Measurements from ENCODE around the gene LRRTM4.
"Not testable (repeated sequence)": the region's sequence is repeated elsewhere in the genome, so short reads cannot be mapped to it uniquely, and the experiment has no call there.

LRRTM4 gene

DNA sequence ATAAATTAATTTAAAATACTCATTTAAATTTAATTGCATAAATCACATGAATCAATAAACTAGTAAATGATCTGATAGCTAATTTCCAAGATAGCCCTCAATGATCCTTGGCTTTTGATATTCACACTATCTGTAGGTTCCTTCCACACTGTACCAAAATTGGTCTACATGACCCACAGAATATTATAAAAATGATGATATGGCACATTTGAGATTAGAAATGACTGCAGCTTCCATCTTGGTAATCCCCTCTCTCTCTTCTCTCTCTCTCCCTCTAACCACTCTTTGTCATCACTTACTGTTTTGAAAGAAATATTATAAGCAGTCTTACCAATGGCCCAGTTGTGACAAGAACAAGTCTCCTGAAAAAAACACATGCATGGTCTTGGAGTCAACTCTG lies 394.8 kb downstream of the LRRTM4 start:
- no peaks in the 10 kb centered on the region for H3K36me3 Mint-ChIP-seq (ENCODE audit: low read depth)
- H3K4me1 Mint-ChIP-seq (ENCODE audit: low read depth): no peaks in the 10 kb centered on the region
- H3K4me3 Mint-ChIP-seq: no peak overlapping the region
- H3K27me3 Mint-ChIP-seq: no peaks in the 10 kb centered on the region
- no peak overlapping the region for H3K27ac Mint-ChIP-seq
- peaks cover 19% of the 10 kb centered on the region for H3K9me3 Mint-ChIP-seq

DNA sequence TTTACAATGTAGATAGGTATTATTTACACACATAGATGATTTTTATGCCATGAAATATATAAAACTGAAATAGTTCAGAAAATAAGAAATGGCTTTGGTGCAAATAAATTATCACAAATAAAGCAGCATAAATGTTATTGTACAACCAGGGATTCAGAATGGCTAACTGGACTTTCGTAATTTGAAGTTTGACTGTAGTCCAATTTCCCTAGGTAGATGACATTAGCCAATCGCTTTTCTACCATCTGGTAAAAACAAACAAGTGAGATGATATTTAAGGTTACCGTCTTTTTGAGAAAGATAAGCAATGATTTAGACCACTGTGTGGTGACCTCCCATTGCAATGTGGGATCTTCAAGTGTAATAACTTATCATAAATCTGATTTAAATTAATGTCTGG lies 400.7 kb downstream of the LRRTM4 start:
- no peak overlapping the region for H3K27ac Mint-ChIP-seq
- H3K4me3 Mint-ChIP-seq: no peak overlapping the region
- H3K36me3 Mint-ChIP-seq (ENCODE audit: low read depth): no peaks in the 10 kb centered on the region
- H3K4me1 Mint-ChIP-seq (ENCODE audit: low read depth): no peaks in the 10 kb centered on the region
- H3K9me3 Mint-ChIP-seq: peaks cover 27% of the 10 kb centered on the region
- H3K27me3 Mint-ChIP-seq: no peaks in the 10 kb centered on the region

DNA sequence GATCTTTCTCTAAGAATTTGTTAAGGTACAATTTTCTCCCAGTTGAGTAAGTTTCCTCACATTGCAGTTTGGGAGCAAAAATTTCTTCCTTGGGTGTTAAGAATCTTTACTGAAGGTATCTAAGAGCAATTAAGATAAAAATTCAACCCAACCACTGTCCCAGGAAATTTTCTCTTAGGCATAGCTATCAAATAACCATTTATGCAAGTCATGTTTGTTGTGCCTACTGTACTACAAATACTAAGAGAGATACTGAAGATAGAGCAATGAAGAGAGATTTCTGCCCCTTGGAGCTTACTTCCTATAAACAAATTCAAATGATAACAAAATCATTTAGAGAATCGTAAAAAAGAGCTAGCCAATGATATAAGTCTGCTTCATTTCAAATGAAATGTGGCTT lies 402.8 kb downstream of the LRRTM4 start:
- Mint-ChIP-seq H3K4me3 (no peak overlapping the region), H3K9me3 (peaks cover 25% of the 10 kb centered on the region), H3K4me1 (ENCODE audit: low read depth) (no peaks in the 10 kb centered on the region), H3K36me3 (ENCODE audit: low read depth) (no peaks in the 10 kb centered on the region), H3K27ac (no peak overlapping the region), H3K27me3 (no peaks in the 10 kb centered on the region)

DNA sequence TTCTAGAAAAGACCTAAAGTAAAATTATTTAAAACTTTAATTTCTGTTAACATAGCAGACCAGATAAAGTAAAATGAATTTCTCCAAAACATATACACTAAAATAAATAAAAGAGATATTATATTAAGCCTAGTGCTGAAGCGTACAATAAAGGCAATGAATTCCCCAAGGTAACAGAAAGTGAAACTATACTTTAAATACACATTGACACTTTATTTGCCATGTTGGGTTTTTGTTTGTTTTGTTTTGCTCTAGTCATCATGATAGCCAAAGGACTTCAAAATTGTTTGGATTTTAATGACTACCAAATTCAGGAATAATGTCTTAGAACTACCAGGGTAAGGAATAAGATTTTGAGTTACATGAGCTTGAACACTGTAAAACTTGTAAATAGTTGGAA lies 413.3 kb downstream of the LRRTM4 start:
- H3K27me3 Mint-ChIP-seq: no peaks in the 10 kb centered on the region
- no peaks in the 10 kb centered on the region for H3K36me3 Mint-ChIP-seq (ENCODE audit: low read depth)
- H3K4me1 Mint-ChIP-seq (ENCODE audit: low read depth): no peaks in the 10 kb centered on the region
- peaks cover 7% of the 10 kb centered on the region for H3K9me3 Mint-ChIP-seq
- H3K4me3 Mint-ChIP-seq: no peak overlapping the region
- H3K27ac Mint-ChIP-seq: no peak overlapping the region

DNA sequence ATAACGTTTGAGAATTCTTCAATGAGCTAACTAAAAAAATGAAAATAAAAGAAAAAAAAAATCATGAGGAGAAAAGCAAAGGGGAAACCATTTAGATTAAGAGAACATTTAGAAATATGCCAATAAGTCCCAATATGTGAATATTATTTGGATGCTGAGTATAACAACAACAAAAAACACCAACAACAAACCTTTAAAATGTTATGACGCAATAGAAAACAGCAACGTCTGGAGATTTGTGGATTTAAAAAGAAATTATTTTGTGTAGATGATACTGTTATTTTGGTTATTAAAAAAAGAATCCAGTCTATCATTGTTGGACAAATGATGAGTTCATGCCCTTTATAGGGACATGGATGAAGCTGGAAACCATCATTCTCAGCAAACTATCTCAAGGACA lies 417.2 kb downstream of the LRRTM4 start:
- H3K36me3 Mint-ChIP-seq (ENCODE audit: low read depth): no peaks in the 10 kb centered on the region
- H3K27me3 Mint-ChIP-seq: no peaks in the 10 kb centered on the region
- peaks cover under 1% of the 10 kb centered on the region for H3K9me3 Mint-ChIP-seq
- no peak overlapping the region for H3K27ac Mint-ChIP-seq
- H3K4me3 Mint-ChIP-seq: no peak overlapping the region
- H3K4me1 Mint-ChIP-seq (ENCODE audit: low read depth): no peaks in the 10 kb centered on the region

DNA sequence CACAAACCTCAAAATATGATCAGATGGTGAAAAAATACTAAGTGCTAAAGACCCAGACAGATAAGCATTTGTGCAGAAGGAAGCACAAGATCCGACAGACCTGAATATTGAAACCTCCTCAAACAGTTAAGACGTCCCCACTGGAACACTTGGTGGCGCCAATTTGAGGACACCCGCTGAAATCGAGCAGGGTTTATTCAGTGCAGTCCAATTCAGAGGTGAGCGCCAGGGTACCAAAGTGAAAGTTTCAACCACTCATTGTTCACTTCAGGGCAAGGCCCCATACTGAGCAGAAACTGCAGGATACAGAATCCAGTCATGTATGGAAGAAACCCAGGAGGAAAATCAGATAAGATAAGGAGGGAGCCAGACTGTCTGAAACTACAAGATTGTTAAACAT lies 417.6 kb downstream of the LRRTM4 start:
- H3K36me3 Mint-ChIP-seq (ENCODE audit: low read depth): no peaks in the 10 kb centered on the region
- no peak overlapping the region for H3K4me3 Mint-ChIP-seq
- H3K4me1 Mint-ChIP-seq (ENCODE audit: low read depth): no peaks in the 10 kb centered on the region
- no peak overlapping the region for H3K27ac Mint-ChIP-seq
- H3K27me3 Mint-ChIP-seq: no peaks in the 10 kb centered on the region
- H3K9me3 Mint-ChIP-seq: peaks cover 3% of the 10 kb centered on the region

DNA sequence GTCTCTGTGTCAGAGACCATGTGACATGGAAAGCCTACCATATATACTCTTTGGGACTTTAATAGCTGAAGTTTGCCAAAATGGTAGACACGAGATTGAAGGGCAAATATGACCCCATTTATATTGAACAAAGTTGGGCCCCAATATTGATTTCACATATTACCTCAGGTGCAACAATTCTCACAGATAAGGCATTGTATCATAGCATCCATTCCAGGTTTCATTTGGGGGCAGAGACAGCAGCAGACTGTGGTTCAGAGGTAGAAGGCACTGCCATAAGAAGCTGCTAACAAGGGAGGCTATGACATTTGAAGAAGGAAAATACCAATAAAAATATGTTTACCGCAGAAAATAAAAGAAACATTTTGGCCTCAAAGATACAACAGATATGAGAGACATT lies 419.2 kb downstream of the LRRTM4 start:
- no peaks in the 10 kb centered on the region for H3K27me3 Mint-ChIP-seq
- no peaks in the 10 kb centered on the region for H3K4me1 Mint-ChIP-seq (ENCODE audit: low read depth)
- H3K36me3 Mint-ChIP-seq (ENCODE audit: low read depth): no peaks in the 10 kb centered on the region
- H3K4me3 Mint-ChIP-seq: no peak overlapping the region
- H3K27ac Mint-ChIP-seq: no peak overlapping the region
- H3K9me3 Mint-ChIP-seq: peaks cover 3% of the 10 kb centered on the region

DNA sequence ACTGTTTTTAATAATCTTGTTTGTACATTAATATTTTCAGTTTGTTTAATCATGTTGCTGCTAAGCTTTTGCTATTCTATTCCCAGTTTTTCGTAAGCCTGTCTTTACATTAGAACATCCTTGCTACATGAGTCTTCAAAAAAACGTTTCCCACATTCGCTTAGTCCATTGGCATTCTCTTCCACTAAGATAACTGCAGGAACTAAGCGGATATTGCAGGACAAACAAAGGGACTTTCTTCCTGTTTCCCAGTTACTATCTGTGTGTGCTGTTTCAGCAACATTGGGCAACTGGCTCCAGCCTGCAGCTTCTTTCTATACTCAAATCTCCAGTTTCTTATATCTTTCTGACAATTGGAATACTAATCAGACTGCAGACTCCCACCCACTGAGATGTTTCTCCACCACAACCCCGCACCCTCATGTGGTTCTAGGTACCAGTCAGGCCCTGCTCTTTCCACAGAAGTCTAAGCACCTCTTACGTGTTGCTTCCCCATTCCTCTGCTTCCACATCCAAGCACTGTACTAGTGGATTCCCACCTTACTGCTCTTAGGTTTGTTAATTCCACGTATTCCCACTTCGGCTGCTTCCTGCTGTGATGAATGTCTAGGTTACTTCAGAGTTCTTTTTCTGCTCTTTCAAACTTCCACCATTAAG lies 420.3 kb downstream of the LRRTM4 start:
- Mint-ChIP-seq H3K36me3 (ENCODE audit: low read depth) (no peaks in the 10 kb centered on the region), H3K9me3 (peaks cover 3% of the 10 kb centered on the region), H3K27me3 (no peaks in the 10 kb centered on the region), H3K4me1 (ENCODE audit: low read depth) (no peaks in the 10 kb centered on the region), H3K27ac (no peak overlapping the region), H3K4me3 (no peak overlapping the region)

DNA sequence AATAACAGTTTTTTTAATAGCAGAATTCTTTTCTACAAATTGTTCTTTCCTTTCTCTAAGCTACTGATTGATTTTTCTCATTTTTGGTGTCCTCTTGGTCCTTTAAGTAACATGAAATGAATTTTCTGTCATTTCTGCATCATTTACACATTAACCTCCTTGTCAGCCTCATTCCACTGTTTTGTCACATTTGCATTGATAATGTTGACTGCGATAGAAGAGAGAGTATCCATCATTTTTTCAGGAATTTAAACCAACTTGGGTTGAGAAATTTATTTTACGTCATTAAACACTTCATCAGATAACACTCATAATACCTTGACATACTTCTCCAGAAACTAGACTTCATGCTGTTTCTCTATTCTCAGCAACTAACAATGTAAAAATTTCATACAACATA lies 422.2 kb downstream of the LRRTM4 start:
- peaks cover 3% of the 10 kb centered on the region for H3K9me3 Mint-ChIP-seq
- no peaks in the 10 kb centered on the region for H3K27me3 Mint-ChIP-seq
- H3K4me1 Mint-ChIP-seq (ENCODE audit: low read depth): no peaks in the 10 kb centered on the region
- no peak overlapping the region for H3K4me3 Mint-ChIP-seq
- no peaks in the 10 kb centered on the region for H3K36me3 Mint-ChIP-seq (ENCODE audit: low read depth)
- no peak overlapping the region for H3K27ac Mint-ChIP-seq

DNA sequence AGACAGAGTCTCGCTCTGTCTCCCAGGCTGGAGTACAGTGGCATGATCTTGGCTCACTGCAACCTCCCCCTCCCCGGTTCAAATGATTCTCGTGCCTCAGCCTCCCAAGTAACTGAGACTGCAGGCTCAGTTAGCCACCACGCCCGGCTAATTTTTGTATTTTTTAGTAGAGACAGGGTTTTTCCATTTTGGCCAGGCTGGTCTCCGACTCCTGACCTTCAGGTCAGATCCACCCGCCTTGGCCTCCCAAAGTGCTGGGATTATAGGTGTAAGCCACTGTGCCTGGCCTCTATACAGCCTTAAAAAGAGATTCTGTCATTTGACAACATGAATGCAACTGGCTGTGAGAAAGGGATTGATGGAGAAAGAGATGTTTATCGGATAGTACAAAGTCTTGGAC lies 426.7 kb downstream of the LRRTM4 start:
- not testable (repeated sequence) for H3K36me3 Mint-ChIP-seq (ENCODE audit: low read depth); H3K4me3 Mint-ChIP-seq; H3K27me3 Mint-ChIP-seq; H3K4me1 Mint-ChIP-seq (ENCODE audit: low read depth); H3K27ac Mint-ChIP-seq
- H3K9me3 Mint-ChIP-seq: peaks cover 11% of the 10 kb centered on the region

DNA sequence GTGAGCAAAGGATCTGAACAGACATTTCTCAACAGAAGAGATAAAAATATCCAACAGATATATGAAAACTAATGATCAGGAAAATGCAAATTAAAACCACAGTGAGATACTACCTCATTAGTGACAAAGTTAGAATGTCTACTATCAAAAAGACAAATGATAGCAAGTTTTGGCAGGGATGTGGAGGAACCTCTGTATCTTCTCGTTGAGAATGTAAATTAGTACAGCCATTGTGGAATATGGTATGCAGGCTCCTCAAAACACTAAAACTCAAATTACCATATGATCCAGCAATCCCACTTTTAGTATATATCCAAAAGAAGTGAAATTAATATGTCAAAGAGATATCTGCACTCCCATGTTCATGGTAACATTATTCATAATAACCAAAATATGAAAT lies 427.1 kb downstream of the LRRTM4 start:
- H3K36me3 Mint-ChIP-seq (ENCODE audit: low read depth): no peaks in the 10 kb centered on the region

DNA sequence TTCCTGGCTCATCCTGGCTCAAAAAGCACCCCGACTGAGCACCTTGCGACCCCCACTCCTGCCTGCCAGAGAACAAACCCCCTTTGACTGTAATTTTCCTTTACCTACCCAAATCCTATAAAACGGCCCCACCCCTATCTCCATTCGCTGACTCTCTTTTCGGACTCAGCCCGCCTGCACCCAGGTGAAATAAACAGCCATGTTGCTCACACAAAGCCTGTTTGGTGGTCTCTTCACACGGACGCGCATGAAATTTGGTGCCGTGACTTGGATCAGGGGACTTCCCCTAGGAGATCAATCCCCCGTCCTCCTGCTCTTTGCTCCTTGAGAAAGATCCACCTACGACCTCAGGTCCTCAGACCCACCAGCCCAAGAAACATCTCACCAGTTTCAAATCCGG lies 433.8 kb downstream of the LRRTM4 start:
- H3K4me3 Mint-ChIP-seq: not testable (repeated sequence)
- peaks cover 13% of the 10 kb centered on the region for H3K9me3 Mint-ChIP-seq

More for the DNA sequence above, 427.1 kb downstream of the LRRTM4 start:
- Mint-ChIP-seq H3K27ac (no peak overlapping the region), H3K4me3 (no peak overlapping the region), H3K27me3 (peaks cover under 1% of the 10 kb centered on the region), H3K9me3 (peaks cover 12% of the 10 kb centered on the region), H3K4me1 (ENCODE audit: low read depth) (no peaks in the 10 kb centered on the region)

DNA sequence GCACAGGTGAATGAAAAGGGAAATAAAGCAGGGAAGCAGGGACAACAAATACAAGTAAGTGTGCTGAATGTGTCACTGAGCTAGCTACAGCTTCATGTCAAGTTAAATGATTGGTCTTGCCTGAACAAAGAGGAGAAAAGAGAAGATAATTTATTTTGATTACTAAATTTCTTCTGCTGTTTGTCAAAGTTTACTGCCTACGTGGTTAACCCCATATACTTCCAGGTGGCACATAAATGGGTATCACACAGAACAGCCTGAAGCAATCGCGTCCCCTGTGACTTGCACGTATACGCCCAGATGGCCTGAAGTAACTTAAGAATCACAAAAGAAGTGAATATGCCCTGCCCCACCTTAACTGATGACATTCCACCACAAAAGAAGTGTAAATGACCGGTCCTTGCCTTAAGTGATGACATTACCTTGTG lies 434.2 kb downstream of the LRRTM4 start:
- peaks cover 13% of the 10 kb centered on the region for H3K9me3 Mint-ChIP-seq
- H3K27ac Mint-ChIP-seq: no peak overlapping the region
- H3K36me3 Mint-ChIP-seq (ENCODE audit: low read depth): no peaks in the 10 kb centered on the region
- no peak overlapping the region for H3K4me3 Mint-ChIP-seq
- no peaks in the 10 kb centered on the region for H3K4me1 Mint-ChIP-seq (ENCODE audit: low read depth)
- peaks cover 13% of the 10 kb centered on the region for H3K27me3 Mint-ChIP-seq

More for the DNA sequence above, 433.8 kb downstream of the LRRTM4 start:
- H3K36me3 Mint-ChIP-seq (ENCODE audit: low read depth); H3K27ac Mint-ChIP-seq; H3K4me1 Mint-ChIP-seq (ENCODE audit: low read depth): not testable (repeated sequence)
- peaks cover 13% of the 10 kb centered on the region for H3K27me3 Mint-ChIP-seq

DNA sequence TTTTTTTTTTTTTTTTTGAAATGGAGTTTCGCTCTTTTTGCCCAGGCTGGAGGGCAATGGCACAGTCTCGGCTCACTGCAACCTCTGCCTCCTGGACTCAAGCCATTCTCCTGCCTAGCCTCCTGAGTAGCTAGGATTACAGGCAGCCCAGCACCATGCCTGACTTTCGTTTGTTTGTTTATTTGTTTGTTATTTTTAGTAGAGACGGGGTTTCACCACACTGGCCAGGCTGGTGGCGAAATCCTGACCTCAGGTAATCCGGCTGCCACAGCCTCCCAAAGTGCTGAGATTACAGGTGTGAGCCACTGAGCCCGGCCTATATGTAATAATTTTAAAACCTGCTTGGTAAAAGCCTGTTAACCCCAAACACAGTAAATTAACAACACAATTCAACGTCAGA lies 435.7 kb downstream of the LRRTM4 start:
- Mint-ChIP-seq H3K27ac (no peak overlapping the region), H3K36me3 (ENCODE audit: low read depth) (no peaks in the 10 kb centered on the region), H3K27me3 (peaks cover 13% of the 10 kb centered on the region), H3K4me3 (no peak overlapping the region), H3K4me1 (ENCODE audit: low read depth) (no peaks in the 10 kb centered on the region), H3K9me3 (peaks cover 5% of the 10 kb centered on the region)

DNA sequence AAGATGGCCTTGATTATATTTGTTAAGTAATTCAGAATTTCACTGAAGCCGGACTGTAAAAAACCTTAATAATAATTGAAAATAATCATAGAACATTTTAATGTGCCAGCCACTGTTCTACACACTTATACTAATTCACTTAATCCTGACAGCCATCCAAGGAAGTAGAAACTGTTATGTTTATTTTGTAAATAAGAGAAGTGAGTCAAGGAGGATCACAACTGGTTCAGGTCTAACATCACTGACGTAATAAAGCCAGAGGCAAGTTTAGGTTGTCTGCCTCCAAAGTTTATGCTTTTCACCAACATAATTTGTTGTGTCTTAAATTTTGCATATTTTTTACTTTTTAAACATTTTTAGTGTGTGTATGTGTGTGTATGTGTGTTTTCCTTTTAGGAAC lies 436.1 kb downstream of the LRRTM4 start:
- no peak overlapping the region for H3K4me3 Mint-ChIP-seq
- H3K36me3 Mint-ChIP-seq (ENCODE audit: low read depth): no peaks in the 10 kb centered on the region
- peaks cover 13% of the 10 kb centered on the region for H3K27me3 Mint-ChIP-seq
- peaks cover 5% of the 10 kb centered on the region for H3K9me3 Mint-ChIP-seq
- no peaks in the 10 kb centered on the region for H3K4me1 Mint-ChIP-seq (ENCODE audit: low read depth)
- H3K27ac Mint-ChIP-seq: no peak overlapping the region

DNA sequence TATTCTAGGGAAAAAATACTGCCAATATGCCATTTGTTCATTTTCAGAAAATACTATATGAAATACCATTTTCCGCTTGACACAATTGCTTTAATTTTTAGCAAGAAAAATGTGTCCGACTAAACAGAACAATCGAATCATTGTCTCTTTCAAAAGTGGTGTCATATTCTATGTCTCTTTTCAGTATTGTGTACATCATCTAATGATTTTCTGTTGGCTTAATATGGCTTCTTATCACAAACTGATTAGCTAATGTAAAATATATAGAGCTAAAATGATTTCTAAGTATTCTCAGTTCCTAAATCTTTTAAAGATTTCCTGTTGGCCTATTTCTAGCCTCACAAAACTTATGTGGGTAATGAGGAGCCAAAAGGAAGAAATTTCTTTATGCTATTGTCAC lies 436.6 kb downstream of the LRRTM4 start:
- Mint-ChIP-seq H3K4me3 (no peak overlapping the region), H3K4me1 (ENCODE audit: low read depth) (no peaks in the 10 kb centered on the region), H3K9me3 (peaks cover 5% of the 10 kb centered on the region), H3K36me3 (ENCODE audit: low read depth) (no peaks in the 10 kb centered on the region), H3K27ac (no peak overlapping the region), H3K27me3 (peaks cover 13% of the 10 kb centered on the region)
